ENCODE results near the gene LTBP3.
A peak's percentile ranks its signal among the peaks of the same experiment; 100 is the strongest.

Gene LTBP3

GRCh38 chr11:65491614-65492386, 66.4 kb downstream of the LTBP3 start:
- no peak overlapping the region for H3K4me3 ChIP-seq (ENCODE audit: low read depth, low read length)
- in situ Hi-C loops (cut with HindIII; ENCODE audit: low sequenced_read_pairs): no loop called here
- peak; percentile 94 for DNase-seq (ENCODE audit: low read depth, low spot score)
- no peak for TF ChIP-seq CTCF (IDR thresholded peaks at IDR 0.05; ENCODE audit: low read depth, low read length)

- DNase-seq (ENCODE audit: low read depth, low spot score): no peak
- no peak overlapping the region for H3K4me3 ChIP-seq (ENCODE audit: low read depth, low read length)
- TF ChIP-seq CTCF (IDR thresholded peaks at IDR 0.05; ENCODE audit: low read depth, low read length): no peak
- in situ Hi-C loops (cut with HindIII; ENCODE audit: low sequenced_read_pairs): no loop called here
Measured at GRCh38 chr11:65491163-65491465, 67.0 kb downstream of the LTBP3 start.

GRCh38 chr11:65489706-65490320, 68.3 kb downstream of the LTBP3 start:
- in situ Hi-C loops (cut with HindIII; ENCODE audit: low sequenced_read_pairs): no loop called here
- TF ChIP-seq CTCF (IDR thresholded peaks at IDR 0.05; ENCODE audit: low read depth, low read length): no peak
- DNase-seq (ENCODE audit: low read depth, low spot score): peak; percentile 46
- no peak overlapping the region for H3K4me3 ChIP-seq (ENCODE audit: low read depth, low read length)

GRCh38 chr11:65489035-65489705, 69.0 kb downstream of the LTBP3 start:
- no peak for TF ChIP-seq CTCF (IDR thresholded peaks at IDR 0.05; ENCODE audit: low read depth, low read length)
- H3K4me3 ChIP-seq (ENCODE audit: low read depth, low read length): no peak overlapping the region
- peak; percentile 89 for DNase-seq (ENCODE audit: low read depth, low spot score)
- in situ Hi-C loops (cut with HindIII; ENCODE audit: low sequenced_read_pairs): no loop called here
